Gastrocnemius medialis (tissue), 4 donors: ENCODE results near the gene ZC3H11A.

Experiments
- POLR2A ChIP-seq, 2 donors: fragments of 450-650 bp; IDR thresholded peaks; one replicate each; pipeline ENCODE4 v1.6.1; 2017; ENCODE audit warnings: antibody characterized with exemption in 2 of 2, mild to moderate bottlenecking in 2 of 2, moderate library complexity in 2 of 2
- TF ChIP-seq, protein P1 (sequence below), 5 experiments: fragments of 450-650 bp in 3 of 5; fragments of 200-600 bp in 2 of 5; sonication (generic) in 2 of 5; IDR thresholded peaks in 4 of 5; conservative IDR thresholded peaks in 1 of 5; 1 replicate in 4 of 5; 2 replicates in 1 of 5; pipeline ENCODE4 v1.5.1; 2016 to 2019; ENCODE audit warnings: antibody characterized with exemption in 5 of 5, mild to moderate bottlenecking in 3 of 5, moderate library complexity in 3 of 5

DNA sequence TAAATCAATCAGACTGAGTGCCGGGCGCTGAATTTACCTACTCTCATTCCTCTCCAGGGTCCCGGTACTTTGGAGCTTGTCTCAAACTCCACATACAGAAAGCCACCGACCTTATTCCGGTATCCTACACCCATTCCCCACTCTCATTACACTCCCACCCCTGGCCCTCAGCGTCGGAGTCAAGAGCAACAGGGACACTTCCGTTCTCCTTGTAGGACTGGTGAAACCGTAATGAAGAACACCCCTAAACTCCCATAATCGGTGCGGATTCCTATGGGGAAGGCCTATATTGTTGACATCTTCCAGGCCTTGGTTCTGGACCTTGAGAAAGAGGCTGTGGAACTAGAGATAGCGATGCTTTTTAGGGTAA lies 798 bp downstream of the ZC3H11A start:
- TF ChIP-seq POLR2A (IDR thresholded peaks at IDR 0.05), result no peak
- TF ChIP-seq, protein P1, sequence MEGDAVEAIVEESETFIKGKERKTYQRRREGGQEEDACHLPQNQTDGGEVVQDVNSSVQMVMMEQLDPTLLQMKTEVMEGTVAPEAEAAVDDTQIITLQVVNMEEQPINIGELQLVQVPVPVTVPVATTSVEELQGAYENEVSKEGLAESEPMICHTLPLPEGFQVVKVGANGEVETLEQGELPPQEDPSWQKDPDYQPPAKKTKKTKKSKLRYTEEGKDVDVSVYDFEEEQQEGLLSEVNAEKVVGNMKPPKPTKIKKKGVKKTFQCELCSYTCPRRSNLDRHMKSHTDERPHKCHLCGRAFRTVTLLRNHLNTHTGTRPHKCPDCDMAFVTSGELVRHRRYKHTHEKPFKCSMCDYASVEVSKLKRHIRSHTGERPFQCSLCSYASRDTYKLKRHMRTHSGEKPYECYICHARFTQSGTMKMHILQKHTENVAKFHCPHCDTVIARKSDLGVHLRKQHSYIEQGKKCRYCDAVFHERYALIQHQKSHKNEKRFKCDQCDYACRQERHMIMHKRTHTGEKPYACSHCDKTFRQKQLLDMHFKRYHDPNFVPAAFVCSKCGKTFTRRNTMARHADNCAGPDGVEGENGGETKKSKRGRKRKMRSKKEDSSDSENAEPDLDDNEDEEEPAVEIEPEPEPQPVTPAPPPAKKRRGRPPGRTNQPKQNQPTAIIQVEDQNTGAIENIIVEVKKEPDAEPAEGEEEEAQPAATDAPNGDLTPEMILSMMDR (IDR thresholded peaks at IDR 0.05 in 4 of 5, conservative IDR thresholded peaks at IDR 0.05 in 1 of 5), result no peak
